ENCODE data around the gene KCNG4. TPM values are rescaled to one million over a fixed set of nuclear protein-coding genes. Genes with fewer than 3 reads are reported as not detected.

KCNG4 gene
- total RNA-seq, 1 experiment from 2014 or later = not detected

DNA sequence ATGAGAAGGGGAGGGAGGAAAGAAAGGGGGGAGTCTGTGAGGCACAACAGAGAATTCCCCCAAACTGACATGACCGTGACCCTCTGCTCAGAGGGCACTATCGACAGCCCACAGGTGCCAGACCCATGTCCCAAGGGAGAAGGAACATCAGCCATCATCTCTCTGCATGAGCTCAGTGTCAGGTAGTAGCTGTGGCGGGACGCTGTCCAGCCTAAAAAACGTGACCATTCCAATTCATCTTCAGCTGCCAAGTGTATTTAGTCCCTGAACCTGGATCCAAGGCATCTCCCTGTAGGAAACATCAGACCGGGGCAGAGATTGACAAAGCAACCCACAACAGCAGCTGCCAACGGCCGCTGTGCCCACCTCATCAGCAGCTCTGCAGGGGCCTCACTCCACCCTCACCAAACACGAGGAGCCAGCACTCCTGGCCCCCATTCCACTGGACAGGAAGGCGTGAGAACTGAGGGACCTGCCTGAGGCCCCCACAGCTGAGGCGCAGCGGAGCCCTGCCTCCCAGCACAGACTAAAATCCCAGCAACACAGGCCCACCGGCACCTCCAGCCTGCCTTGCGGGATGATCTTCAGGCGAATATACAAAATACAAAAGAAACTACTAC, 61.6 kb downstream of the KCNG4 start:
- no peak for ATAC-seq
- no peak overlapping the region for H2AFZ ChIP-seq (ENCODE audit: low read depth, low read length, poor library complexity, severe bottlenecking)
- intact Hi-C loops (cut with micrococcal nuclease) = no loop called here
- H3K27ac ChIP-seq (ENCODE audit: low read depth, low read length) = no peak overlapping the region
- no peaks in the 10 kb centered on the region for H3K9me3 ChIP-seq (ENCODE audit: control insufficient read depth in 1 of 2, insufficient read depth in 1 of 2, low read depth in 1 of 2, low read length in 2 of 2)
- no TSS peak for BruUV-seq (replicated peaks)
- no peaks in the 10 kb centered on the region for H3K27me3 ChIP-seq (ENCODE audit: insufficient read depth, low read length)
- RAD21 ChIA-PET (ENCODE audit: low non-redundant PET in 1 of 2, low total read pairs in 2 of 2, uncharacterized antibody in 2 of 2, unreplicated experiment in 2 of 2) = interaction anchor here in 1 of 2 experiments (0.6 kb wide), 1 partner anchor 35 kb away, joined by 4 read pairs; no protein-coding TSS in a partner anchor
- TF ChIP-seq, protein P1, sequence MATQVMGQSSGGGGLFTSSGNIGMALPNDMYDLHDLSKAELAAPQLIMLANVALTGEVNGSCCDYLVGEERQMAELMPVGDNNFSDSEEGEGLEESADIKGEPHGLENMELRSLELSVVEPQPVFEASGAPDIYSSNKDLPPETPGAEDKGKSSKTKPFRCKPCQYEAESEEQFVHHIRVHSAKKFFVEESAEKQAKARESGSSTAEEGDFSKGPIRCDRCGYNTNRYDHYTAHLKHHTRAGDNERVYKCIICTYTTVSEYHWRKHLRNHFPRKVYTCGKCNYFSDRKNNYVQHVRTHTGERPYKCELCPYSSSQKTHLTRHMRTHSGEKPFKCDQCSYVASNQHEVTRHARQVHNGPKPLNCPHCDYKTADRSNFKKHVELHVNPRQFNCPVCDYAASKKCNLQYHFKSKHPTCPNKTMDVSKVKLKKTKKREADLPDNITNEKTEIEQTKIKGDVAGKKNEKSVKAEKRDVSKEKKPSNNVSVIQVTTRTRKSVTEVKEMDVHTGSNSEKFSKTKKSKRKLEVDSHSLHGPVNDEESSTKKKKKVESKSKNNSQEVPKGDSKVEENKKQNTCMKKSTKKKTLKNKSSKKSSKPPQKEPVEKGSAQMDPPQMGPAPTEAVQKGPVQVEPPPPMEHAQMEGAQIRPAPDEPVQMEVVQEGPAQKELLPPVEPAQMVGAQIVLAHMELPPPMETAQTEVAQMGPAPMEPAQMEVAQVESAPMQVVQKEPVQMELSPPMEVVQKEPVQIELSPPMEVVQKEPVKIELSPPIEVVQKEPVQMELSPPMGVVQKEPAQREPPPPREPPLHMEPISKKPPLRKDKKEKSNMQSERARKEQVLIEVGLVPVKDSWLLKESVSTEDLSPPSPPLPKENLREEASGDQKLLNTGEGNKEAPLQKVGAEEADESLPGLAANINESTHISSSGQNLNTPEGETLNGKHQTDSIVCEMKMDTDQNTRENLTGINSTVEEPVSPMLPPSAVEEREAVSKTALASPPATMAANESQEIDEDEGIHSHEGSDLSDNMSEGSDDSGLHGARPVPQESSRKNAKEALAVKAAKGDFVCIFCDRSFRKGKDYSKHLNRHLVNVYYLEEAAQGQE (IDR thresholded peaks at IDR 0.05; ENCODE audit: low read depth) = no peak
- TF ChIP-seq JUND (IDR thresholded peaks at IDR 0.05) (no peak), SP1 (IDR thresholded peaks at IDR 0.05; ENCODE audit: low read depth) (no peak), CEBPB (IDR thresholded peaks at IDR 0.05; ENCODE audit: low read depth) (no peak), CBX3 (IDR thresholded peaks at IDR 0.05; ENCODE audit: low read depth) (no peak), EZH2 (IDR thresholded peaks at IDR 0.05) (no peak), TCF7L2 (IDR thresholded peaks at IDR 0.05; ENCODE audit: borderline replicate concordance, extremely low read depth, insufficient read depth, insufficient read length) (no peak), EZH2phosphoT487 (IDR thresholded peaks at IDR 0.05; ENCODE audit: borderline replicate concordance) (no peak), ZFX (IDR thresholded peaks at IDR 0.05) (no peak), EGR1 (IDR thresholded peaks at IDR 0.05; ENCODE audit: low read depth) (no peak), SRF (IDR thresholded peaks at IDR 0.05; ENCODE audit: low read depth) (no peak), YY1 (IDR thresholded peaks at IDR 0.05; ENCODE audit: extremely low read depth, insufficient replicate concordance, low read depth, low read length) (no peak)
- TF ChIP-seq, protein P2, sequence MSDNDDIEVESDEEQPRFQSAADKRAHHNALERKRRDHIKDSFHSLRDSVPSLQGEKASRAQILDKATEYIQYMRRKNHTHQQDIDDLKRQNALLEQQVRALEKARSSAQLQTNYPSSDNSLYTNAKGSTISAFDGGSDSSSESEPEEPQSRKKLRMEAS (IDR thresholded peaks at IDR 0.05) = no peak
- H3K9me2 ChIP-seq (ENCODE audit: insufficient read depth) = no peaks in the 10 kb centered on the region
- no peaks in the 10 kb centered on the region for H4K20me1 ChIP-seq (ENCODE audit: insufficient read depth)
- peak overlapping the region; percentile 2; the same call in 1 of the 2 replicates for H3K4me2 ChIP-seq (ENCODE audit: low read length)
- peaks cover 24 to 34% of the 10 kb centered on the region in 2 experiments; a peak in 3 of 4 replicates for H3K36me3 ChIP-seq (ENCODE audit: control insufficient read depth in 1 of 2, insufficient read depth in 2 of 2, low read length in 2 of 2)
- H3K4me3 ChIP-seq (replicated peaks in 1 of 2; ENCODE audit: low read depth in 1 of 2, low read length in 2 of 2) = no peak overlapping the region
- CTCF ChIA-PET = interaction anchor here (1.2 to 3.6 kb wide), 2 partner anchors 9 to 130 kb away, joined by 4 to 16 read pairs; partner anchors contain the start of gene TAF1C
- peaks cover 0 to 18% of the 10 kb centered on the region in 2 experiments; a peak in 3 of 4 replicates for H3K4me1 ChIP-seq (ENCODE audit: control insufficient read depth in 1 of 2, insufficient read depth in 2 of 2, low read length in 2 of 2)
- no peak overlapping the region for H3K9ac ChIP-seq (ENCODE audit: low read length)
- H3K79me2 ChIP-seq (ENCODE audit: insufficient read depth, low read length) = peaks cover 10% of the 10 kb centered on the region; the same call in 1 of the 2 replicates
- POLR2A ChIA-PET = interaction anchor here (1.5 to 1.9 kb wide), 2 partner anchors 9 to 31 kb away, joined by 3 to 6 read pairs; partner anchors contain the start of gene TAF1C
- DNase-seq (ENCODE audit: low read depth, low spot score) = no peak

All from HCT116 (cell line).